Activated CD8-positive, alpha-beta memory T cell treated with anti-CD3 and anti-CD28 coated beads, Interleukin-2, amount 50 U/mL, for 1 hour (primary cell): ENCODE data around the gene SEC16A.

Experiments
- DNase-seq: peaks from one replicate; pipeline ENCODE4 v3.0.0-alpha.2; 2020; ENCODE audit errors: extremely low read depth

Gene SEC16A

DNA sequence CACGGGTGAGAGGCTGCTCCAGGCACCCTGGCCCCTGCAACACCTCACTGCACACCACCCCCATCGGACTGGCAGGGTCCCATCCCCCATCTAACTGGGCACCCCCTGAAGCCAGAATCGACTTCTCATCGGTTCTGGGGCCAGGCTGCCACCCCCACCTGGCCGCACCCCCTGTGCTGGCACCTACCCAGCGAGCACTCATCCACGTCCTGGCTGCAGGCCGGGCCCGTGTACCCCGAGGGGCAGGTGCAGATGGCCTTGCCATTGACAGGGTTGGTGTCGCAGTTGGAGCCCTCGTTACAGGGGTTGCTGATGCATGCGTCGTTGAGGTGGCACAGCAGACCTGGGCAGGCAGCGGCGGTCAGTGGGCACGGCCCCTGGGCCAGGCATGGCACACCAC is 35.1 kb upstream of the SEC16A start:
- no peak for DNase-seq

DNA sequence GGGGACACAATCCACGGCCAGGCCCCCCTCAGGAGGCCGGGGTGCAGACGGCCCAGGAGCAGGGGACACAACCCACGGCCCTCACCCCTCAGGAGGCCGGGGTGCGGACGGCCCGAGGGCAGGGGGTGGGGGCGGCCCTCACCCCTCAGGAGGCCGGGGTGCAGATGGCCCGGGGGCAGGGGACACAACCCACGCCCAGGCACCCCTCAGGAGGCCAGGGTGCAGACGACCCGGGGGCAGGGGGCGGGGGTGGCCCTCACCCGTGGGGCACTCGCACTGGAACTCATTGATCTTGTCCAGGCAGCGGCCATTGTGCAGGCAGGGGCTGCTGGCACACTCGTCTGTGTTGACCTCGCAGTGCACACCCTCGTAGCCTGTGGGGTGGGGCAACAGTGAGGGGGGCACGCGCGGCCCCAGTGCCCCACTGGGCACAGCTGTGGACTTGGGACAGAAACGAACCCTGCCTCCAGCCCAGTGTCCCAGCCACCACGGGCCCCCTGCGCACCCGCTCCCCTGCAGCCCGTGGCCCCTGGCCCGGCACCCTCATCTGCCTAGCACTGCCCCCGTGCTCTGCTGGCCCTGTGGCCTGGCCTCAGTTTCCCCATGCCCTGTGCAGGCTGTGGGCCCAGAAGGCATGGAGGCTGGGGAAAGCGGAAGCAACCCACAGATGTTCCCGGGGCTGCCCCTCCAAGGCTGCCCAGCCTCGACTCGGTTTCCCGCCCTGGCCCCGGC is 34.3 kb upstream of the SEC16A start:
- DNase-seq = no peak

DNA sequence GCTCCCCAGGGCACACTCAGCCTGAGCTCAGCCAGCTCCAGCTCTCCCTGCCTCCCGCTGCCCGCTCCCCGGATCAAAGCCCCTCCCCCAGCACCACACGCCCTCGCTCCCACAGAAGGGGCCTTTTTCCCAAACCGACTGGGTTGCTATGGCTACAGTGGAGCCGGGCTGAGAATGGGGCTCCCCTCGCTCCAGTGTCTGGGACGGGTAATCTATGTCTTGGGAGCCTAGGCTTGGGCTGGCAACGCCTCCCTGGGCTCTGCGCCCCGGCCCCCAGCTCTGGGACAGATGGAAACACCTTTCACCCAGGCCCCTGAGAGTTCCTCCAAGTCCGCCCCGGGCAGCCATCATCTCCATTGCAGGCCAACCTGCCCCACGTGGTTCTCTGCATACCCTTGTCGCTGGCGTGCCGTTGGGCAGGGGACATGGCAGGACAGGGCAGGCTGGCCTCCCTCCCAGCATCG is 33.4 kb upstream of the SEC16A start:
- no peak for DNase-seq

DNA sequence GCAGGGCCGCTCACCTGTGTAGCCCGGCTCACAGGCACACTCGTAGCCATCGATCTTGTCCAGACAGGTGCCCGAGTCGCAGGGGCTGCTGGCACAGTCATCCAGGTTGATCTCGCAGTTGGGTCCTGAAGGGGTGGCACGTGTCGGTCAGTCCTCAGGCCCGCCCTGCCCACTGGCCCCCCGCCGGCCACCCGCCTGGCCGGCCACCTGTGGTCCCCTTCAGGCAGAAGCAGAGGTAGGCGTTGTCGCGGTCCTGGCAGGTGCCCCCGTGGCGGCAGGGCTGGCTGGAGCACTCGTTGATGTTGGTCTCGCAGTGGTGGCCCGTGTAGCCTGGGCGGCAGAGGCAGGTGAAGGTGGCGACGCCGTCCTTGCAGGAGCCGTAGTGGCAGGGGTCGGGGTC is 32.4 kb upstream of the SEC16A start:
- no peak for DNase-seq

DNA sequence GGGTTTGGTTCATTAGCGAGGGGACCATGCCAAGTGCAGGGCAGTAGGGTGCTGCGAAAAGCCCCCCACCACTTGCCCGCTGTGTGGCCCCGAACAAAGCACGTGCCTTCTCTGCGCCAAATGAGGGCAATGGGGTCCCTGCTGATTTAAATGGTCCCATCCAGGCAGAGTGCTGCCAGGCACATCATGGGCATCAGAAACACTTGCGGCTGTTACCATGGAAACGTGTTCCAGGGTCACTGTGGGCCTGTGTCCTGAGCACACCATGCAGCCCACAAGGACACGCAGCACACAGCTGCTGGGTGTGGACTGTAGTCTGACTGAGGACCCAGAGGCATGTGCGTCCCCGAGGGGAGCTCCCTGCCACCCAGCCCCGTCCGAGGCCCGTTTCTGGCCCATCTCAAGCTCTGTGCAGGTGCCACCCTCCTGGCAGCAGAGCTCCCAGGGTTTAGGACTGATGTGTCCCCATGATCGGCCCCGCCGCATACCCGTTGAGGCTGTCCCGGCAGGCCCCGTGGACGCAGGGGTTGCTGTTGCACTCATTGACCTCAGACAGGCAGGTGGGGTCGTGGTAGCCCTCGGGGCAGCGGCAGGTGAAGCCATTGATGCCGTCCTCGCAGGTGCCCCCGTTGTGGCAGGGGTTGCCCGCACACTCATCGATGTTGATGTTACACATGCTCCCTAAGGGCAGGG is 31.3 kb upstream of the SEC16A start:
- no peak for DNase-seq

DNA sequence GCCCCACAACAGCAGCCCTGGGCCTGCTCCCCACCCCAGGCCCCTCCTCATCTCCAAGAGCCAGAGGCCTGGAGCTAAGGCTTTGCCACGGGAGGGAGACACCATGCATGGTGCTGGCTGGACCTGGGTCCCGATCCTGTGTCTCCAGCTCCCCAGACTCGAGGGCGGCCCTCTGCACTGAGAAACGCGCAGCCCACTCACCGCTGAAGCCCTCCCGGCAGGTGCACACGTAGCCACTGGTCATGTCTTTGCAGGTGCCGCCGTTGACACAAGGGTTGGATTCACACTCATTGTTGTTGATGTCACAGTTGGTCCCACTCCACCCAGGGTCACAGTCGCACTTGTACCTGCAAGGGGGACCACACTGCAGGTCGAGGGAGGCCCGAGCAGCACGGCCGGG is 30.4 kb upstream of the SEC16A start:
- no peak for DNase-seq

DNA sequence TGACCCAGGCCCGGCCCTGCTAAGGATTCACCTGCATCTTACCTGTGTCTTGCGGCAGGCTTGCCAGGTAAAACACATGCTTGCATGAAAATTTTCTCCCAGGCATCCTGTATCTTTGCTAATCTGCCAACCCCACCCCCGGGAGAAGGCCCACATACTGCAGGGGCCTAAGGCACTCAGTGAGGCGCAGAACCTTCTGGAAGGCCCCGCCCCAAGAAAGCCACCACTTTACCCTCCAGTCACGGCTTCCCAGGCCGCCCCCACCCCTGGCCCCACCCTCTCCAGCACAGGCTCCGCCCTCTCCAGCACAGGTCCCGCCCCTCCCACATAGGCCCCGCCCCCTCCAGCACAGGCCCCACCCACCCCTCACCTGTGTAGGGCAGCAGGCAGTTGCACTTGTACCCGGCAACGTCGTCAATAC is 29.8 kb upstream of the SEC16A start:
- DNase-seq = no peak

DNA sequence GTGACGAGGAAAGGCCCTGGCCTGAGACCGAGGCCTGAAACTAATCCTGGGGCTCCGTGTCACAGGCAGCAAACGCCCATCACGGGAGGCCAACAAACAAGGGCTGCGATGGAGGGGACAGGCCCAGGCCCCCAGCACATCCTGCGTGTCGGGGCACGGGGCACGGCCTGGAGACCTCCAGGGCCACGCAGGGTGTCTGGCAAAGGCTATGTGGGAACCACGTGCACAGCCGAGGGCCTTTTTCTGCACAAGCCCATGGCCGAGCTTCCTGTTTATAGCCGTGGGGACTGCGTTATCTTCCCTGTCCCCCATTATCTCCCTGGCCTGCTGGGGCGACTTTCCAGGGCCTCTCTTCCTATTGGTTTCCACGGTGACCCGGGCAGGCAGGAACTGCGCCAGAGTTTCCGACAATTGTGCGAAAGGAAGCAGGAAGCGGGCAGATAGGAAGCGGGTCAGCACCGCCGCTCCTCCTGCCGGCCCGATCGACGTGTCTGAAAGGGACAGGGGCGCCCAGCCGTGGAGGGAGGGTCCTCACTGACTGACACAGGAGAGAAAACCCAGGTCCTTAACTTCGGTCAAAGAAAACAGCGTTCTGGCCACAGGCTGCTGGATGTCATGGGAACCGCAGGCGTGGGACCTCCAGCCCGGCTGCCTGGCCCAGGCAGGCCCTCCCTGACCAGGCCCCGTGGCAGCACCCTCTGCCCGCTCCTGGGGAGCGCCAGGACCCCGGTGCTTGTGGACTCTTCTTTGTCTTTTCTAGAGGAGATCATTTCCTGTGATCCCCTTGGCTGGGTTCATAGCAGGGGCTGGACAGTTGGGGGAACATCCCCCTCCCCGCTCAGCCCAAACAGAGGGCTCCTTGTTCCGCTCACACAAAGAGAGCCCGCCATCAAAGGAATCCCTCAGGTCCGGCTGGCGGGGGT is 29.1 kb upstream of the SEC16A start:
- DNase-seq = no peak

DNA sequence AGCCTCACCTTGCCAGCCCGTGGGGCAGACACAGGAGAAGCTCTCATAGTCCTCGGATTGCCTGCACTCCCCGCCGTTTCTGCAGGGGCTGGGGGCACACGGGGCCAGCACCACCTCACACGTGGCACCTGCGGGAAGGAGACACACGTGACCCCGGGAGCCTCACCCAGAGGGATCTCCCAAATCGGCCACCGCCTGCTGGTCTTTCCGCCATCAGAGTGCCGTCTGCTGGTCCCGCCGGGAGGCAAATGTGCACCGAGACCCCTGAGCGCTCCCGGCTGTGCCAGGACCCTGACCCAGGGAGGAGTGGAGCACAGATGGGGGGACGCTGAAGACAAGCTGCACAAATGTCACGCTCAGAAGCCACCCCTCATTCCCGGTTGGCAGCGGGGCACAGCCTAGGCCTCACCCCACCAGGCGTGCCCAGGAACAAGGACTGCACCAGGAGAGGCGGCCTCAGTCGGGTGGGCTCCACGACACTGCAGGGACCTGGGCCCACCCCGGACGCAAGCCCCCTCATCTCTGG is 28.4 kb upstream of the SEC16A start:
- no peak for DNase-seq

DNA sequence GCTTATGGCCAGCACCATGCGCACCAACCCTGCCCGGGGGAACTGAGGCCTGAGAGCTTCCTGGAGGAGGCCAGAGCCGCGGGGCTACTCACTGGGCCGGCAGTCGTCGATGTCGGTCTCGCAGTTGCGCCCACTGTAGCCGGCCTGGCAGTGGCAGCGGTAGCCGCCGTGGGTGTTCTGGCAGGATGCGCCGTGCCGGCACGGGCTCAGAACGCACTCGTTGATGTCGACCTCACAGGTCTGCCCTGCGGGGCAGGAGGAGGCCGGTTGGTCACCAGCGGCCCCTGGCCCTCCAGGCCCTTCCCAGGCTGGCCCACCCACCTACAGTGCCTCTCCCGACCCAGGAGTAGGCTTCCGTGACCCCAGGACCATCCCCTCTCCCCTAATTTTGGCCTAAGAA is 27.7 kb upstream of the SEC16A start:
- no peak for DNase-seq

DNA sequence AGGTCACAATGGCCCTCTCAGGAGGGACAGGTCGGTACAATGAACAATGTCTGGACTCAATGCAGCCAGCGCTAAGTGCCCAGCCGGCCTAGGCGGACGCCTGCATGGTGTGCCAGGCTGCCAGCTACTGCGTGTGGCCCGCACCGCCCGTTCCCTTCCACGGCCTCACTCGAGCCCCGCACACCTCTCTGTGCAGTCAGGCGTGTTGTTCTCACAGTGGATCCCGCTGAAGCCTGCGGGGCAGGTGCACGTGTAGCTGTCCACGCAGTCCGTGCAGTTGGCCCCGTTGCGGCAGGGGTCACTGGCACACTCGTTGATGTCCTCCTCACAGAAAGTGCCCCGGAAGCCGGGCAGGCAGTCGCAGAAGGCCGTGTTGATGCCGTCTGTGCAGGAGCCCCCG is 26.7 kb upstream of the SEC16A start:
- DNase-seq = no peak

DNA sequence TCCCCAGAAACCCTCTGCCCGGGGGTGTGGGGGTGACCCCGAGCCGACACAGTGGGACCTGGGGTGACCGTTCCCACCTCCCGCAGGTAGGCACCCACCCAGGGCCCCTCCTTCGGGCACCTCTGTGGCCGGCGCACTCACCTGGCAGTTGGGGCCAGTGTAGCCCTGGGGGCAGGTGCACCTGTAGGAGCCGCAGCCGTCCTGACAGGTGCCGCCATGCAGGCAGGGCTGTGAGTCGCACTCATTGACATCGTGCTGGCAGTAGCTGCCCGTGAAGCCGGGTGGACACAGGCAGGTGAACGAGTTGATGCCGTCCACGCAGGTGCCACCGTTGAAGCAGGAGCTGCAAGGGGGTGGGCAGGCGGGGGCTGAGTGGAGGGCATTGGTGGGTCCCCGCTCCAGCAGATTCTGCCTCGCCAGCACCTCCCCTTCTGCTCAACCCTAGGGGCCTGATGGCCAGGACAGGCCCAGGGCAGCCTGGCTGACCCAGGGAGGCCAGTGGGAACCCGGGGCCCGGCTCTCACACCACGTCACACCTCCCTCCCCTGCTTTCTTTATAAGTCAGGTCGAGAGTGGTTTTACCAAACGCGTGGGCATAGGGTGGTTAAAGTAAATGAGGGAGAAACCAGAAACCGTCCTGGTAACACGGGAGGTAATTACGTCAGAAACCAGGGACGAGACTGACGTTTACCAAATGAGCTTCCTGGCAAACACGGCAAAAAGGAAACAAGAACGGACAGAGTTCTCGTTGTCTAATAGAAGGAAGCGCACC is 26.1 kb upstream of the SEC16A start:
- DNase-seq = no peak

DNA sequence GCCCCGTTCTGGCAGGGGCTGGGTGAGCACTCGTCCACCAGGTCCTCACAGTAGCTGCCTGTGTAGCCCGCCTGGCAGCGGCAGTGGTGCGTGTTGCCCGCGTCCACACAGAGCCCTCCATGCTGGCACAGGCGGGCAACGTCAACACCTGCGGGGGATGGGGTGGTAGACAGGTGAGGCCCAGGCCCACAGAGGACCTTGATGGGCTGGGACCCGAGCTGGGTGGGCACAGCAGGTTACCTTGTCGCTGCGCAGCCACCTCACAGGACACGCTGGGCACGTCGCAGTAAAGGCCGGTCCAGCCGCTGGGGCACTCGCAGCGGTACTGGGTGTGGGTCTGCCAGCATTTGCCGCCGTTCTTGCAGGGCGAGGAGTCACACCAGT is 25.1 kb upstream of the SEC16A start:
- no peak for DNase-seq

DNA sequence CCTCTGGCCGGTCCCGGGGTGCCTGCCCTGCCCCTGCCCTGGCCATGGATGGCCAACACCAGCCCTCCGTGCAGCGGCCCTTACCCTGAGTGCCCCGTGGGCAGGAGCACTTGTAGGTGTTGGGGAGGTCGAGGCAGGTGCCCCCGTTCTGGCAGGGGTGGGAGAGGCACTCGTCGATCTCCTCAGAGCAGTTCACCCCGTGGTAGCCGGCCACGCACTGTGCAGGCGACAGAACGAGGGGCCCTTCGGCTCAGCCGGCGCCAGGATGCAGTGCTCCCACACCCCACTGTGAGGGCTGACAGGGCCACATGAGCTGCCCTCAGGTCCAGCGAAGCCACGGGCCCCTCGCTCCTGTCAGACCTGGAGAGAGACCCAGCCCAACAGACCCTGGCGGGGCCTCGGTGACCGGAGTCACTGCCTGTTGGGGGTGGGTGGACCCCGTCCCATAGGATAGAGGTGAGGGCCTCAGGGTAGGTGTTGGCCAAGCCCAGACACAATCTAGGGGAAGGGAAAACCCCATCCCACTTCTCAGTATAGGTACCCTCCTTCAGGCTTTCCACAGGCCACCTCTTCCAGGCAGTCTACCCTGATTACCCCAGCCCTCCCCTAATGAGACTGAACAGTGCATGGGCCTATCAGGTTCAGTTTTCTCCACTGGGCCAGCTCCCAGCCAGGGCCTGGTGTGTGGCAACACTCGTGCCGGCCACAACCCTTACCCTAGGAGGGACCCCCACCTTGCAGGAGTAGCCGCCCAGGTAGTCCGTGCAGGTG is 24.6 kb upstream of the SEC16A start:
- DNase-seq = no peak

DNA sequence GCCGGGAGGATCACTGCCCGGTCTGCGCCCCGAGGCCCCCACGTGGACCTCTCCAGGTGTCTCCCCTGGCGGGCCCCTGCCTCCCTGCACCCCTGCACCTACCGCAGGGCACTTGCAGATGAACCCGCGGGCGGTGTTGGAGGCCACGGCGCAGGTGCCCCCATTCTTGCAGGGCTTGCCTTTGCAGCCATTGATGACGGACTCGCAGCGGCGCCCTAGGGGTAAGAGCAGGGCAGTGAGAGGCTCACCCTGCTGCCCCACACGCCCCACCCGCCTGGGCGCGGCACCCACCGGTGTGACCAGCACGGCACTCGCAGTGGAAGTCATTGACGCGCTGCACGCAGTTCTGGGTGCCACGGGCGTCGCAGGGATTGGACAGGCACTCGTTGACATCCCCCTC is 23.6 kb upstream of the SEC16A start:
- DNase-seq = no peak

DNA sequence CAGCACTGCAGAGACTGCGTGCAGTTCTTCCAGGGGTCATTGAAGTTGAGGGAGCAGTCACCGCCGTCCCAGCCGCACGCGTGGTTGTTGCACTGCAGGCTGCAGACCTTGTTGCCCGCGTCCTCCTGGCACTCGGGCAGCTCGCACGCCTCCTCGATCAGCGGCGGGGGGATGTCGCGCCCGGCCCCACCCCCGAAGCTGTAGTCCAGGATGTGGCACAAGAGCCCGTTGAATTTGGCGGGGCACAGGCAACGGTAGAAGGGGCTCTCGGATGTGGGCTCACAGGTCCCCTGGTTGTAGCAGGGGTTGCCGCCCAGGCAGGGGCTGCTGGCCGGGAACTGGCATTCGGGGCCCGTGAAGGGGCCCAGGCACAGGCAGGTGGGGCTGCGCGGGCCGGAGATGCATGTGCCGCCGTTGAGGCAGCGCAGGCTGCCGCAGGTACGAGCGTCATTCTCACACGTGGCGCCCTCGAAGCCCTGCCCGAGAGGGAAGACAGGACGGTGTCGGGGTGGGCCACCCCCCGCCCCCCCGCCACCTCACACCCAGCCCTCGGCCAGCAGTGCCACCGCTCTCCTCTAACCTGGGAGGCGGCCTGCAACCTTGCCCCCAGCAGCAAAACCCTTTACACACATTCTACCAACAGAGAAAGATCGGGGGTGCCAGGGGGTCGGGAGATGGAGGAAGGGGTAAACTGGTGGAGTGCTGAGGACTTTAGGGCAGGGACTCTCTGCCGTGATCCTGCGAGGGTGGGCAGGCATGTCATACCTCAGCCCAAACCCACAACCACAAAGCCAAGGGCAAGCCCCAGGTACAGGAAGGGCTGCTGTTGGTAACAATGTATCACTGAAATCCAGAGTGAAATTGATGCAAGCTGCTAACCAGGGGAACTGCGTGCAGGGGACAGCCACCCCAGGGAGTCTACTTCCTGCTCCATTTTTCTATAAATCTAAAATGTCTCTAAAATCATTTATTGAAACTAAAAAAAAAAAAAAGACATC is 22.9 kb upstream of the SEC16A start:
- DNase-seq = no peak

DNA sequence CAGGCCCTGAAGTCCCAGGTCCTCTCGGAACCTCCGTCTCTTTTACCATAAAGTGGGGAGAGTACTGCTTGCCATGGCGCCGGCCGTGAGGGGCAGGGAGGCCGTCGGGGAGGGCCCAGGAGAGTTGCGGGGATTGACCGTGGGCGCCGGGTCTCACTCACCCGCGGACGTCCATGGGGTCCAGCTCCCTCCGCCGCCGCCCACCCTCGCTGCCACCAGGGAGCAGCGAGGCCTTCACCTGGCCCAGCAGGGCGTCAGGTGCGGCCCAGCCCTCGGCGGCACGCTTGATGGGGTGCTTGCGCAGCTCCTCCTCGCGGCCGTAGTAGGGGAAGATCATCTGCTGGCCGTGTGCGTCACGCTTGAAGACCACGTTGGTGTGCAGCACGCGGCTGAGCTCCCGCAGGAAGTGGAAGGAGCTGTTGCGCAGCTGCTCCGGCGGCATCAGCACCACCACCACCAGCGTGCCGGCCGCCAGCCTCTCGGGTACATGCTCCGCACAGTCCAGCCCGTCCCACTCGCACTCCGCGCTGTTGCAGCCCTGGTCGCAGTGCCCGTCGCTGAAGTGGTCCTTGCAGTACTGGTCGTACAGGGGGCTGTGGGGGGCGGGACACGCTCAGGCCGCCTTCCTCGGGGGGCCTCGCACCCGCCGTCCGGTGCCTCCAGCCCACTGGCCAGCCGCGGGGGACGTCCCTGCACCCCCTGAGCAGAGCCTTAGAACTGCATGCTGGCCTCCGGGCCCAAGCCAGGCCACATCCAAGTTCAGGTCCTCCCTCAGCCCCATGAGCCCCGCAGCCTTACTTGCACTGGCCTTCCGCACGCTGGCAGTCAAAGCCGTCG is 21.9 kb upstream of the SEC16A start:
- DNase-seq = no peak

DNA sequence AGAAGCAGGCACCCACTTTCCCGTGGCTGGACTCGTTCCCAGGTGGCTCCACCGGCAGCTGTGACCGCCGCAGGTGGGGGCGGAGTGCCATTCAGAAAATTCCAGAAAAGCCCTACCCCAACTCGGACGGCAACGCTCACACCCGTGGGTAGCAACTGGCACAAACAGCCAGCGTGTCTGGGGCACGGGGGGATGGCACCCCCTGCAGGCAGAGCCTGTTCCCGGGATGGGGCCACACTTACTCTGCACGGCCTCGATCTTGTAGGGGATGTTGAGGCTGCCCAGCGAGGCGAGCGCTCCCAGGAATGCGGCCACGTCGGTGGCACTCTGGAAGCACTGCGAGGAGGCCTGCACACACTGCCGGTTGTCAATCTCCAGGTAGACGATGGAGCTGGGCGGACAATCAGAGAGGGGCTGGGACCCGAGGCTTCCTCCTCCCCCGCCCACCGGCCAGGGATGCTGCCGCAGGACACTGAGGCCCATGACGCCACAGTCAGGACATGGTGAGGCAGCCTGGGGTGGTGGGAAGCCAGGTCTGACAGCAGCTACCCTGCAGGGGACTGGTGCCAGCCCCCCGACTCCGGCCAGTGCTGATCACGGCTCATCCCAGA is 20.2 kb upstream of the SEC16A start:
- no peak for DNase-seq
